ENCODE results near the gene ARPC1B.
"Not testable (repeated sequence)": the region's sequence is repeated elsewhere in the genome, so short reads cannot be mapped to it uniquely, and the experiment has no call there.

ARPC1B gene

DNA sequence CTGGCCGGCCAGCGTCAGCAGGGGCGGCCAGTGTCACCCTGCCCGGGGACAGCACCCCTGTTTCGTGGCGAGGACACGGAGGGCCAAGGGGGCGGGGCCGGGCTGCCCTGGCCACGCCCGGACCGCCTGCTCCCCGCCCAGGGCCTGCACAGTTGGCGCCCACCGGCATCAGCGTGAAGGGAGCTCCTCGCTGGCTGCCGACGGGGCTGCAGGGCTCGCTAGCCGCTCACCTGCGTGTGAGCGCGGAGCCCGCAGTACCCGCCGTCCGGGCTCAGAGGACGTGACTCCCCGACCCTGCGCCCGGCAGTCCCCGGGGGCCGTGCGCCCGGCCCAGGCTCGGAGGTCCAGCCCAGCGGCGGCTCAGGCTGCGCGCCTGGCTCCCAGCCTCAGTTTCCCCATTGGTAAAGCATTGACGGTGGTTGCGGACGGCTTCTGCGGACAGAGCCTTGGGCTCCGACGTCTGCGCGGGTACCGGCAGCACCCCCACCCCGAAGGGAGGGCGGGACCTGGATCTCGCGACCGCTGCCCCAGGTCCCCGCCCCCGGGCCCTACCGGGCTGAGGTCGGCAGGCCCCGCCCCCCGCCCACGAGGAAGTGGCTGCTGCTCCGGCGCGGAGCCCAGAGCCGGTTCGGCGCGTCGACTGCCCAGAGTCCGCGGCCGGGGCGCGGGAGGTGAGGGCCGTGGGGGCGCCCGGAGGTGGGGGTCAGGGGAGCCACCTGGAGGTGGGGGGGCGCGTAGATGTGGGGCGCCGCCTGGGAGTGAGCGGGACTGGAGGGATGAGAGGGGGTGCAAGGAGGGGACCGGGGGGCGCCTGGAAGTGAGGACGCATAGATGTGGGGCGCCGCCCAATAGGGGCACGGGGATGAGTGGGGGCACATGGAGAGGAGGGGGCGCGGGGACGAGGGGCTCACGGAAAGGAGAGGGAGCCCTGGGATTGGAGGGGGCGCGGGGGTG is at the start of gene ARPC1B:
Gene ARPC1B (plus strand): TSS at position 620 of the 954 bp plus-strand sequence. CDS start 10,985 bp downstream, outside the sequence.
- DNase-seq (ENCODE audit: low spot score in 2 of 2) (peak; percentile 70 to 86), ATAC-seq (peak; percentile 80)
- Mint-ChIP-seq H3K4me1 (peaks cover 44% of the 10 kb centered on the region), H3K27ac (peak within 1 kb of the TSS; percentile 82), H3K9me3 (no peaks in the 10 kb centered on the region), H3K4me3 (peak within 1 kb of the TSS; percentile 75), H3K36me3 (peaks cover 53% of the 10 kb centered on the region)

DNA sequence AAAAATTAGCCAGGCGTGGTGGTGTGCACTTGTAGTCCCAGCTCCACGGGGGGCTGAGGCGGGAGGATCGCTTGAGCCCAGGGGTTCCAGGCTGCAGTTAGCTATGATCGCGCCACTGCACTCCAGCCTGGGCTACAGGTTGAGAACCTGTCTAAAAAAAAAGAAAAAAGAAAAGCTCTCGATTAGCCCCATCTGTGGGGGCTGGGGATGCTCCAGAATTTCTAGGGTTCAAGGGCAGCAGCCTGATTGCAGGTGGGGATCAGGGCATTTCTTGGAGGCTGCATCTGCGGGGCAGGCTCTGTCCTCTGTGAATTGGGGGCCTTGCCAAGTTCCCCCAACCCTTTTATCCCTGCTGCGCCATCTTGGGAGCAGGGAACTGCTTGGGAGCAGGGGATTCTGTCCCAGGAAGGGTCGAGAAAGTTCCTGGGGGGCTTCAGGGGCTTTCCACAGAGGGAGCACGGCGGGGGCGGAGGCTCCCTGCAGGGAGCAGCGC is 49.5 kb upstream of the ARPC1B start:
- no peak for ATAC-seq
- Mint-ChIP-seq H3K27ac (peak overlapping the region; percentile 94), H3K4me3 (peak overlapping the region; percentile 88), H3K4me1 (peaks cover 31% of the 10 kb centered on the region), H3K9me3 (no peaks in the 10 kb centered on the region), H3K36me3 (peaks cover 38% of the 10 kb centered on the region)
- no peak for DNase-seq (ENCODE audit: low spot score in 2 of 2)

DNA sequence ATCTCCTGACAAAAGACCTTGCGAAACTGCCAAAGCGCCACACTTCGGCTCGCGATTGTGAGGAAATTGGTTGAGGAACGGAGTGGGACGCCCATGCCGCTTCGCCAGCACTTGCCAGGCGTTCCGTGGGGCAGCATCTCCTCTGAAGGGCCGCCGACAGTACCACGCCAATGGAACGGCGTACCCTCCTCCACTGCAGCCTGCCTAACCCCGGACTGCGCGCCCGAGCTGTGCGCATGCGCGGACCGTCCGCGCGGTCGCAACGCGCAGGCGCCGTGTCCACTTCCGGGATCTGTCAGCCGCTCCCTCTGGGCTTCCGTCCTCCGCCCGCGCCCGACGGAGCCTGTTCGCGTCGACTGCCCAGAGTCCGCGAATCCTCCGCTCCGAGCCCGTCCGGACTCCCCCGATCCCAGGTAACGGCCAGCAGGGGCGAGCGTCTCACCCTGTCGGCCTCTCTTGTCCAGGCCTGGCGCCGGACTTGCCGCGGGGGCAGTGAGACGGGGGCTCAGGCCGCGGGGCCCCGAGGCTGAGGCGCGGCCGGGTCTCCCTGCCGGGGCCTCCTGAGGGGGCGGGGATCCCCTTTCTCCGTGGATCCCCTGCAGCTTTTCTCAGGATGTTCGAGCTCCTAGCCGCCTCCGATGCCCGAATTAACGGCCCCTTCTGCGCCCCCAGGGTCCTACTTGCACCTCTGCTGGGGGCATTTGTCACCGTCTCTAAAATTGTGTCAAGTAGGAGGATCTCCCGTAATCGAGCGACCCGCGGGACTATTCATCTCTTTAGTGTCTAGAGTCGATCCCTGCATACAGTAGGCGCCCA is 48.7 kb upstream of the ARPC1B start, which contains the start of gene ARPC1A:
Gene ARPC1A (plus strand): TSS at position 307 of the 816 bp plus-strand sequence. CDS start 7,456 bp downstream, outside the sequence.
- peak within 1 kb of the TSS; percentile 88 for H3K4me3 Mint-ChIP-seq
- H3K27ac Mint-ChIP-seq: peak within 1 kb of the TSS; percentile 94
- DNase-seq (ENCODE audit: low spot score in 2 of 2) (peak; percentile 91 to 96), ATAC-seq (peak; percentile 93)
- no peaks in the 10 kb centered on the region for H3K9me3 Mint-ChIP-seq
- peaks cover 37% of the 10 kb centered on the region for H3K4me1 Mint-ChIP-seq
- H3K36me3 Mint-ChIP-seq: peaks cover 44% of the 10 kb centered on the region

DNA sequence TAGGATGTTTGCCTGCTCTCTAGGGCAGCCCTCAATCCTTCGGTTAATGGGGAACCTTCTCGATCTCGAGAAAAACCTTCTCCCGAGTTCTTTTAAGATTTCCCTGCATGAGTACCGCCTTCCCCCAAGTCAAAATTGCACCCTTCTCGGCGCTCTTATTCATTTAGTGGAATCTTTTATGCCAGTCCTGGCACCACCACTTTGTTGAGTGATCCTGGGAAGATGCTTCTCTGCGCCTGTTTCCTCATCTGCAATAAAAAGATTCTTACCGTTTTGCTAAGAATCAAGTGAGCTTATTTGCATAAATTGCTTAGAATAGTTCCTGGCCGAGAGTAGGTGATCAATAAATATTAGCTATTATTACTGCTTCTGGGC is 48.1 kb upstream of the ARPC1B start:
- no peak for ATAC-seq
- Mint-ChIP-seq H3K4me3 (peak overlapping the region; percentile 88), H3K9me3 (no peaks in the 10 kb centered on the region), H3K36me3 (peaks cover 44% of the 10 kb centered on the region), H3K27ac (peak overlapping the region; percentile 94), H3K4me1 (peaks cover 43% of the 10 kb centered on the region)
- DNase-seq (ENCODE audit: low spot score in 2 of 2): no peak

DNA sequence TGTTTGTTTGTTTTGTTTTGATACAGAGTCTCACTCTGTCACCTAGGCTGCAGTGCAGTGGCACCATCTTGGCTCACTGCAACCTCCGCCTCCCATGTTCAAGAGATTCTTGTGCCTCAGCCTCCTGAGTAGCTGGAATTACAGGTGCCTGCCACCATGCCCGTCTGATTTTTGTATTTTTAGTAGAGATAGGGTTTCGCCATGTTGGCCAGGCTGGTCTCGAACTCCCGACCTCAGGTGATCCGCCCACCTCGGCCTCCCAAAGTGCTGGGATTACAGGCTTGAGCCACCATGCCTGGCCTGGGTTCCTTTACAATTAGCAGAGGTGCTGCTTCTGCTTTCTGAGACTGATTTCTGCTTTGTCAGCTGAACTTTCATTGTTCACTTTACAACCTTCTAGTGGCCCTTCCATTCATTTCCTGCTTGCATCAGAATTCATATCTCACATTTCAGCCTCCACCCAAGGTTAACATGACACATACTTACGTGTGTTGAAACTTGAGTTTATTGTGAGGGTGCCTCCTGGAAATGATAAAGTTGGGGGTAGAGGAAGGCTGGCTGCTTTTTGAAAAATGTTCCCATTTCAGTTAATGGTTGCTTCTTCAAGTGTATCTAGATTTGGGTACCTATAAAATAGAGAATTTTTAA is 44.1 kb upstream of the ARPC1B start:
- DNase-seq (ENCODE audit: low spot score in 2 of 2): peak in 1 of 2 donors; percentile 63
- ATAC-seq: peak; percentile 86
- peak overlapping the region; percentile 58 for H3K4me3 Mint-ChIP-seq
- not testable (repeated sequence) for H3K9me3 Mint-ChIP-seq
- peaks cover 72% of the 10 kb centered on the region for H3K36me3 Mint-ChIP-seq
- peak overlapping the region; percentile 72 for H3K27ac Mint-ChIP-seq
- peaks cover 55% of the 10 kb centered on the region for H3K4me1 Mint-ChIP-seq

DNA sequence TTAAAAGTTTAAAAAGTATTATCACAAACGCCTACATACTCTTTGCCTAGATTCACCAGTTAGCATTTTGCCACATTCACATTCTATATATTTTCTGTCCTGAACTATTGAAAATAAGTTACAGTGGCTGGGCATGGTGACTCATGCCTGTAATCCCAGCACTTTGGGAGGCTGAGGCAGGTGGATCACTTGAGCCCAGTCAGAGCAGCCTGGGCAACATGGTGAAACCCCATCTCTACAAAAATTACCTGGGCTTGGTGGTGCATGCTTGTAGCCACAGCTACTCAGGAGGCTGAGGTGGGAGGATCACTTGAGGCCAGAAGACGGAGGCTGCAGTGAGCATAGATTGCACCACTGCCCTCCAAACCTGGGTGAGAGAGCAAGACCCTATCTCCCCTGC is 43.5 kb upstream of the ARPC1B start:
- Mint-ChIP-seq H3K27ac (peak overlapping the region; percentile 65), H3K36me3 (peaks cover 72% of the 10 kb centered on the region), H3K9me3 (no peaks in the 10 kb centered on the region), H3K4me3 (peak overlapping the region; percentile 58), H3K4me1 (peaks cover 55% of the 10 kb centered on the region)
- DNase-seq (ENCODE audit: low spot score in 2 of 2) (no peak), ATAC-seq (peak; percentile 45)

DNA sequence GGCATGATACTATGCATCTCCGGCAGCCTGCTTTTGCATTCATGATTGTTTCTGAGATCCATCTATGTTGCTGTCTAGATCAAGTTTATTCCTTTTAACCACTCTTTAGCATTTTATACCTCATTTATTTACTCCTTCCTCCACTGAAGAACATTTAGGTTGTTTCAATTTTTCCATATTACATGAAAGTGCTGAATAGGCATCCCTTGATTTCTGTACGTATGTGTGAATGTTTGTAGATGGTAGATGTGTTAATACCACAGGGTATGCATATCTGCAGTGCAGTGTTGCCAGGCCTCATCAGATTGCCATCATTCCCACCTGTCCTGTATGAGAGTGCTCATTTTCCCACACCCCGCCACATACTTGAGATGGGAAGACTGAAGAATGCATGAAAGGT is 34.9 kb upstream of the ARPC1B start:
- no peak overlapping the region for H3K4me3 Mint-ChIP-seq
- peaks cover 100% of the 10 kb centered on the region for H3K36me3 Mint-ChIP-seq
- no peak for DNase-seq (ENCODE audit: low spot score in 2 of 2)
- H3K9me3 Mint-ChIP-seq: no peaks in the 10 kb centered on the region
- H3K4me1 Mint-ChIP-seq: peaks cover 5% of the 10 kb centered on the region
- no peak for ATAC-seq
- no peak overlapping the region for H3K27ac Mint-ChIP-seq

DNA sequence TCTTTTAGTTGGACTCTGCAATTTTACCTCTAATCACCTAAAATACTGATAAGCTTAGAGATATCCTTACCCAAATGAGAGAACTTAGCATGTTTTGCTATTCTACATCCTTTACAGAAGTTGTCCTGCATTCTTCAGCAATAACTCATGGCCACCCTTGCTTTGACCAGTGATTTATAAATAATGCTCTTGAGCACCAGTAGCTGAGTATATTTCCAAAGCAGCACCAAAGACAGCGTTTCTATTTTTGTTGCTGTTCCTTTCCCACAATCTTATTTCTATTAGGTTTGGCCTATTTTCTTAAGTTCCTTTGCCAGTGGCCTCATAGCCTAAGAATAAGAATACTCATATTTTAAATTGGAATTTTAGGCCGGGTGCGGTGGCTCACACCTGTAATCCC is 33.9 kb upstream of the ARPC1B start:
- H3K36me3 Mint-ChIP-seq: peaks cover 100% of the 10 kb centered on the region
- peaks cover 5% of the 10 kb centered on the region for H3K4me1 Mint-ChIP-seq
- no peak for ATAC-seq
- H3K27ac Mint-ChIP-seq: no peak overlapping the region
- no peak for DNase-seq (ENCODE audit: low spot score in 2 of 2)
- H3K9me3 Mint-ChIP-seq: no peaks in the 10 kb centered on the region
- no peak overlapping the region for H3K4me3 Mint-ChIP-seq

DNA sequence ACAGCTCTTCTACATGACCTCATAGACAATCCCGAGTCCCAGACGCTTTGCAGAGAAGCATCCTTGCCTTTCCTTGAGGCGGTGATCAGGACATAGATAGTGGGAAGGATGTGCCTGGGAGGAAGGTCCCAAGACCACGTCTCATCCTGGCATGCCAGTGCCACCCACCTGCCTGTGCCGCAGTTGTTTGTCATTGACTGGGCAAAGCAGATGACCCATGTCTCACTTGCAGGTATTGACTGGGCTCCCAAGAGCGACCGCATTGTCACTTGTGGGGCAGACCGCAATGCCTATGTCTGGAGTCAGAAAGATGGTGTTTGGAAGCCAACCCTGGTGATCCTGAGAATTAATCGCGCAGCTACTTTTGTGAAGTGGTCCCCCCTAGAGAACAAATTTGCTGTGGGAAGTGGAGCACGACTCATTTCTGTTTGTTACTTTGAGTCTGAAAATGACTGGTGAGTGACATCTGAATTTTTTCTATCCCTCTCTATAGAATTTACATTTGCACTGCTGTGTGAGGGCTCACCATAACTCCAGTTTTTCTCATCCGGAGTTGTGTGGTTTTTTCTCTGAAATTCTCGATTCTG is 30.4 kb upstream of the ARPC1B start:
- H3K36me3 Mint-ChIP-seq: peaks cover 100% of the 10 kb centered on the region
- H3K27ac Mint-ChIP-seq: peak overlapping the region; percentile 32
- no peaks in the 10 kb centered on the region for H3K9me3 Mint-ChIP-seq
- DNase-seq (ENCODE audit: low spot score in 2 of 2) (no peak), ATAC-seq (no peak)
- peaks cover 5% of the 10 kb centered on the region for H3K4me1 Mint-ChIP-seq
- no peak overlapping the region for H3K4me3 Mint-ChIP-seq

DNA sequence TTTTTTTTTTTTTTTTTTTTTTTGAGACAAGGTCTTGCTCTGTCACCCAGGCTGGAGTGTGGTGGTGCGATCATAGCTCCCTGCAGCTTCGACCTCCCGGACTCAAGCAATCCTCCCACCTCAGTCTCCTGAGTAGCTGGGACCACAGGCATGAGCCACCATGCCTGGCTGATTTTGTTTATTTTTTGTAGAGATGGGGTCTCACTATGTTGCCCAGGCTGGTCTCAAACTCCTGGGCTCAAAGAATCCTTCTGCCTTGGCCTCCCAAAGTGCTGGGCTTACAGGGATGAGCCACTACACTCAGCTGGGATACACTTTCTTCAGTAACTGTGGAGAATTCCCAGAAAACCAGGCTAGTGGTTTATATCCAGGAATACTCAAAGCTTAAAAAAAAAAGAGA is 23.9 kb upstream of the ARPC1B start:
- not testable (repeated sequence) for H3K4me1 Mint-ChIP-seq; ATAC-seq; H3K27ac Mint-ChIP-seq; H3K4me3 Mint-ChIP-seq; DNase-seq (ENCODE audit: low spot score in 2 of 2); H3K9me3 Mint-ChIP-seq
- H3K36me3 Mint-ChIP-seq: peaks cover 100% of the 10 kb centered on the region

DNA sequence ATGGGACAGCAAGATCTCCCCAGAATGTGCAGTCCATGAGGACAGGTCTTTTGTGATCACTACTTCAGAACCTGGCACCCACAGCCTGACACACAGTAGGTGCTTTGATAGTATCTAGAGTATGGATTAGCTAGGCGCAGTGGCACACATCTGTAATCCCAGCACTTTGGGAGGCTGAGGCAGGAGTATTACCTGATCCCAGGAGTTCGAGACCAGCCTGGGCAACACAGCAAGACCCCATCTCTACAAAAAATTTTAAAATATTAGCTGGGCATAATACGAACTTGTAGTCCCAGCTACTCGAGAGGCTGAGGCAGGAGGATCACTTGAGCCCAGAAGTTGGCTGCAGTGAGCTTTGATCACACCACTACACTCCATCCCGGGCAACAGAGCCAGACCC is 22.3 kb upstream of the ARPC1B start:
- H3K4me3 Mint-ChIP-seq: no peak overlapping the region
- no peaks in the 10 kb centered on the region for H3K9me3 Mint-ChIP-seq

DNA sequence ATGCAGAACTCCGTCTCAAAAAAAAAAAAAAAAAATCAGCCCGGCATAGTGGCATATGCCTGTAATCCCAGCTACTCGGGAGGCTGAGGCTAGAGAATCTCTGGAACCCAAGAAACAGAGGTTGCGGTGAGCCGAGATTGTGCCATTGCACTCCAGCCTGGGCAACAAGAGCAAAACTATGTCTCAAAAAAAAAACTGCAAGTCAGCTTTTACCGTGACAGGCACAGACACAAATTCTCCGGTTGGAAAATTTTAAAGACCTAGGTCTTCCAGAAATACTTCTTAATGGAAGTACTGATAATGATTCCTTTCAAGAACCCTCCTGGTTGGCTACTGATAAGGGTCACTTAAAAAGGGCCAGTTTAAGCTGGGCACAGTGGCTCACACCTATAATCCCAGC is 19.4 kb upstream of the ARPC1B start:
- H3K4me1 Mint-ChIP-seq: no peaks in the 10 kb centered on the region
- no peaks in the 10 kb centered on the region for H3K9me3 Mint-ChIP-seq
- ATAC-seq: no peak
- peaks cover 100% of the 10 kb centered on the region for H3K36me3 Mint-ChIP-seq
- DNase-seq (ENCODE audit: low spot score in 2 of 2): no peak
- H3K4me3 Mint-ChIP-seq: no peak overlapping the region
- no peak overlapping the region for H3K27ac Mint-ChIP-seq

More for the DNA sequence above, 22.3 kb upstream of the ARPC1B start:
- no peak overlapping the region for H3K27ac Mint-ChIP-seq
- H3K4me1 Mint-ChIP-seq: no peaks in the 10 kb centered on the region
- DNase-seq (ENCODE audit: low spot score in 2 of 2) (no peak), ATAC-seq (no peak)
- peaks cover 100% of the 10 kb centered on the region for H3K36me3 Mint-ChIP-seq

DNA sequence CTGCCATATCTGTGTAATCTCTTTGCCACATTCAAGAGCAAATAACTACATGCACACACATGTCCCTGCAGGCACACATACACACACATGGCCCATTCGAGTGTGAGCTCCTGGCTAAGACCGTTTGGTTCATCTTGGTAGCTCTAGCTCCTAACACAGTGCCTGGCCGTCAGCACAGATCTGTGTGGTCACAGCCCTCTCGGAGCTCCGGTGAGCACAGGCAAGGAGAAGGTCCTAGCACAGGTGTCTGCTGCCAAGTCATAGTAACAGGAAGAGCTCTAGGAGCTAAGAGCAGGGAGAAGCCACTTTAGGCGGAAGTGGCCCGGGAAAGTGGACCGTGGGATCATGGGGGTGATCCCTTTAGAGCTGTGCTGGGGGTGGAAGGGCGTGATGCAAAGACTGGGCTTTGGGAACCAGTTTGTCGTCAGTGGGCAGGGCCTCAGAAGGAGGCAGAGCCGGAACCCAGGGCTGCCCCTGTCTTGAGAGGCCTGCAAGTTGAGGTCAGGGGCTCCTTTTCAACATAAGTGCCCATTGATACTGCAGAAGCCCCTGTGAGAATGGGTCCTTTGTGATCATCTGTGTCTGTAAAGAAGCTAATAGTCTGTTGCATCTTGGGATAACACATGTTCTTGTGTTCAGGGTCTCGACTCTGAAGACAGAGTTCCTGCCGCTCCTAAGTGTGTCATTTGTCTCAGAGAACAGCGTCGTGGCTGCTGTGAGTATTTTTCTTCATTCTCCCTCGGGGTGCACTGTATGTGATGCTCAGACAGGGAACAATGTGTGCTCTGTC is 16.6 kb upstream of the ARPC1B start:
- no peak overlapping the region for H3K27ac Mint-ChIP-seq
- peaks cover 100% of the 10 kb centered on the region for H3K36me3 Mint-ChIP-seq
- DNase-seq (ENCODE audit: low spot score in 2 of 2) (no peak), ATAC-seq (no peak)
- no peaks in the 10 kb centered on the region for H3K4me1 Mint-ChIP-seq
- H3K9me3 Mint-ChIP-seq: no peaks in the 10 kb centered on the region
- H3K4me3 Mint-ChIP-seq: no peak overlapping the region

DNA sequence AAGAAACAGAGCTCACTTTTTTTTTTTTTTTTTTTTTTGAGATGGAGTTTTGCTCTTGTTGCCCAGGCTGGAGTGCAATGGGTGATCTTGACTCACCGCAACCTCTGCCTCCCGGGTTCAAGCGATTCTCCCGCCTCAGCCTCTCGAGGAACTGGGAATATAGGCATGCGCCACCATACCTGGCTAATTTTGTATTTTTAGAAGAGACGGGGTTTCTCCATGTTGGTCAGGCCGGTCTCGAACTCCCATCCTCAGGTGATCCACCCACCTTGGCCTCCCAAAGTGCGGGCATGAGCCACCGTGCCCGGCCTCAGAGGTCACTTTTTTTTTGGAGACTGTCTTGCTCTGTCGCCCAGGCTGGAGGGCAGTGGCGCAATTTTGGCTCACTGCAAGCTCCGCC is 16.0 kb upstream of the ARPC1B start:
- H3K9me3 Mint-ChIP-seq; H3K4me3 Mint-ChIP-seq; H3K4me1 Mint-ChIP-seq; DNase-seq (ENCODE audit: low spot score in 2 of 2); ATAC-seq; H3K27ac Mint-ChIP-seq: not testable (repeated sequence)
- H3K36me3 Mint-ChIP-seq: peaks cover 100% of the 10 kb centered on the region

Measured in stimulated activated effector memory CD8-positive, alpha-beta T cell treated with anti-CD3 and anti-CD28 coated beads, Interleukin-12 subunit alpha, Interleukin-12 subunit beta, amount 100 ng/mL, for 72 hours (primary cell).